Activated T-cell treated with anti-CD3 and anti-CD28 coated beads, Interleukin-2, amount 50 U/mL, for 24 hours (primary cell): ENCODE data around the gene MOXD1.

Experiments
- DNase-seq: peaks from one replicate; pipeline ENCODE4 v3.0.0-alpha.2; 2020
- H3K27ac Mint-ChIP-seq: 2 replicates; pipeline ENCODE4 v1.8.0; 2020; ENCODE audit warnings: mild to moderate bottlenecking, mixed read lengths
- H3K27me3 Mint-ChIP-seq: 2 replicates; pipeline ENCODE4 v1.8.0; 2020; ENCODE audit warnings: mixed read lengths
- H3K36me3 Mint-ChIP-seq: 2 replicates; pipeline ENCODE4 v1.8.0; 2020; ENCODE audit warnings: low read depth, mixed read lengths
- H3K4me1 Mint-ChIP-seq: 2 replicates; pipeline ENCODE4 v1.8.0; 2020; ENCODE audit warnings: low read depth, mixed read lengths
- H3K4me3 Mint-ChIP-seq: 2 replicates; pipeline ENCODE4 v1.8.0; 2020; ENCODE audit warnings: mild to moderate bottlenecking, moderate library complexity, mixed read lengths
- H3K9me3 Mint-ChIP-seq: 2 replicates; pipeline ENCODE4 v1.8.0; 2020; ENCODE audit warnings: mixed read lengths

MOXD1 gene

GRCh38 chr6:132261354-132261753 lies 139.9 kb downstream of the MOXD1 start:
- no peak for DNase-seq
- no peaks in the 10 kb centered on the region for H3K4me1 Mint-ChIP-seq
- H3K36me3 Mint-ChIP-seq: no peaks in the 10 kb centered on the region
- no peak overlapping the region for H3K4me3 Mint-ChIP-seq
- no peak overlapping the region for H3K27ac Mint-ChIP-seq
- H3K9me3 Mint-ChIP-seq: no peaks in the 10 kb centered on the region
- peaks cover 24% of the 10 kb centered on the region for H3K27me3 Mint-ChIP-seq

- no peak overlapping the region for H3K27ac Mint-ChIP-seq
- H3K4me3 Mint-ChIP-seq: no peak overlapping the region
- no peak for DNase-seq
- no peaks in the 10 kb centered on the region for H3K4me1 Mint-ChIP-seq
- no peaks in the 10 kb centered on the region for H3K9me3 Mint-ChIP-seq
- H3K27me3 Mint-ChIP-seq: peaks cover 26% of the 10 kb centered on the region
- no peaks in the 10 kb centered on the region for H3K36me3 Mint-ChIP-seq
Observed at GRCh38 chr6:132259070-132259469, 142.2 kb downstream of the MOXD1 start.

GRCh38 chr6:132257561-132257960 lies 143.7 kb downstream of the MOXD1 start:
- Mint-ChIP-seq H3K4me1 (no peaks in the 10 kb centered on the region), H3K27me3 (peaks cover 31% of the 10 kb centered on the region), H3K36me3 (no peaks in the 10 kb centered on the region), H3K4me3 (no peak overlapping the region), H3K9me3 (no peaks in the 10 kb centered on the region), H3K27ac (no peak overlapping the region)
- DNase-seq: no peak

GRCh38 chr6:132256457-132256856 lies 144.8 kb downstream of the MOXD1 start:
- Mint-ChIP-seq H3K27me3 (peaks cover 37% of the 10 kb centered on the region), H3K27ac (no peak overlapping the region), H3K4me3 (no peak overlapping the region), H3K9me3 (no peaks in the 10 kb centered on the region), H3K4me1 (no peaks in the 10 kb centered on the region), H3K36me3 (no peaks in the 10 kb centered on the region)
- DNase-seq: no peak

GRCh38 chr6:132253906-132254305 lies 147.4 kb downstream of the MOXD1 start:
- Mint-ChIP-seq H3K27ac (no peak overlapping the region), H3K36me3 (no peaks in the 10 kb centered on the region), H3K9me3 (no peaks in the 10 kb centered on the region), H3K4me1 (no peaks in the 10 kb centered on the region), H3K27me3 (peaks cover 26% of the 10 kb centered on the region), H3K4me3 (no peak overlapping the region)
- no peak for DNase-seq

GRCh38 chr6:132253211-132253610 lies 148.1 kb downstream of the MOXD1 start:
- no peak for DNase-seq
- Mint-ChIP-seq H3K27ac (no peak overlapping the region), H3K4me1 (no peaks in the 10 kb centered on the region), H3K36me3 (no peaks in the 10 kb centered on the region), H3K4me3 (no peak overlapping the region), H3K9me3 (no peaks in the 10 kb centered on the region), H3K27me3 (peaks cover 27% of the 10 kb centered on the region)

- Mint-ChIP-seq H3K9me3 (no peaks in the 10 kb centered on the region), H3K4me3 (no peak overlapping the region), H3K27ac (no peak overlapping the region), H3K27me3 (peaks cover 27% of the 10 kb centered on the region), H3K4me1 (no peaks in the 10 kb centered on the region), H3K36me3 (no peaks in the 10 kb centered on the region)
- no peak for DNase-seq
Observed at GRCh38 chr6:132252113-132252512, 149.2 kb downstream of the MOXD1 start.

- H3K4me3 Mint-ChIP-seq: no peak overlapping the region
- H3K27ac Mint-ChIP-seq: no peak overlapping the region
- peaks cover 26% of the 10 kb centered on the region for H3K27me3 Mint-ChIP-seq
- no peaks in the 10 kb centered on the region for H3K36me3 Mint-ChIP-seq
- H3K4me1 Mint-ChIP-seq: no peaks in the 10 kb centered on the region
- no peak for DNase-seq
- no peaks in the 10 kb centered on the region for H3K9me3 Mint-ChIP-seq
Observed at GRCh38 chr6:132251711-132252110, 149.6 kb downstream of the MOXD1 start.

- H3K4me1 Mint-ChIP-seq: no peaks in the 10 kb centered on the region
- H3K27me3 Mint-ChIP-seq: peaks cover 22% of the 10 kb centered on the region
- DNase-seq: no peak
- H3K27ac Mint-ChIP-seq: no peak overlapping the region
- no peak overlapping the region for H3K4me3 Mint-ChIP-seq
- H3K9me3 Mint-ChIP-seq: no peaks in the 10 kb centered on the region
- no peaks in the 10 kb centered on the region for H3K36me3 Mint-ChIP-seq
Observed at GRCh38 chr6:132247381-132248159, 153.7 kb downstream of the MOXD1 start.

GRCh38 chr6:132246632-132247270 lies 154.5 kb downstream of the MOXD1 start:
- H3K4me3 Mint-ChIP-seq: no peak overlapping the region
- H3K4me1 Mint-ChIP-seq: no peaks in the 10 kb centered on the region

GRCh38 chr6:132246120-132246617 lies 155.1 kb downstream of the MOXD1 start:
- peaks cover 16% of the 10 kb centered on the region for H3K27me3 Mint-ChIP-seq
- H3K4me1 Mint-ChIP-seq: no peaks in the 10 kb centered on the region
- H3K27ac Mint-ChIP-seq: no peak overlapping the region
- no peaks in the 10 kb centered on the region for H3K9me3 Mint-ChIP-seq
- no peak overlapping the region for H3K4me3 Mint-ChIP-seq
- DNase-seq: no peak
- no peaks in the 10 kb centered on the region for H3K36me3 Mint-ChIP-seq

More at GRCh38 chr6:132246632-132247270, 154.5 kb downstream of the MOXD1 start:
- H3K9me3 Mint-ChIP-seq: no peaks in the 10 kb centered on the region
- no peak overlapping the region for H3K27ac Mint-ChIP-seq
- peaks cover 16% of the 10 kb centered on the region for H3K27me3 Mint-ChIP-seq
- no peaks in the 10 kb centered on the region for H3K36me3 Mint-ChIP-seq
- no peak for DNase-seq
